Right atrium auricular region (tissue), 2 donors: Measurements from ENCODE around the gene NFKBIB. TPM values are rescaled to one million over a fixed set of nuclear protein-coding genes. Genes with fewer than 3 reads are reported as not detected.

Source experiments
- DNase-seq: peaks from one replicate; pipeline ENCODE4 v3.0.0-alpha.2; 2019; ENCODE audit warnings: low spot score
- H3K27ac ChIP-seq, 2 donors: fragments of 200-600 bp; sonication (generic); 1 replicate in 1 of 2; 2 replicates in 1 of 2; pipeline ENCODE4 v1.5.1; 2016 to 2019
- H3K27me3 ChIP-seq, 2 donors: fragments of 200-600 bp; sonication (generic); one replicate each; pipeline versions ENCODE4 v1.5.1 to v1.6.0; 2017 to 2019
- H3K36me3 ChIP-seq: fragments of 200-600 bp; sonication (generic); one replicate; pipeline ENCODE4 v1.5.1; 2016
- H3K4me1 ChIP-seq, 2 donors: fragments of 200-600 bp; sonication (generic); one replicate each; pipeline versions ENCODE4 v1.5.1 to v1.6.0; 2017 to 2019
- H3K4me3 ChIP-seq, 2 donors: fragments of 200-600 bp; sonication (generic); 1 replicate in 1 of 2; 2 replicates in 1 of 2; pipeline ENCODE4 v1.5.1; 2017 to 2019; ENCODE audit warnings: mild to moderate bottlenecking in 1 of 2, moderate library complexity in 1 of 2
- H3K9me3 ChIP-seq, 2 donors: fragments of 200-600 bp; sonication (generic); one replicate each; pipeline ENCODE4 v1.5.1; 2019
- CTCF ChIP-seq, 2 donors: fragments of 200-600 bp; sonication (generic); IDR thresholded peaks; one replicate each; pipeline ENCODE4 v1.5.1; 2019; ENCODE audit warnings: antibody characterized with exemption in 2 of 2
- total RNA-seq, 2 donors: library from RNA; depleted of rRNA; stranded (reverse); fragments of >200 nt; gene quantifications; one replicate each; pipeline ENCODE4 v1.1.0, GENCODE V29; 2016

Gene NFKBIB
- total RNA-seq, 2 donors from 2014 or later: 13.3 to 29.2 TPM

- Histone ChIP-seq H3K4me1 (peaks cover 0 to 4% of the 10 kb centered on the region in 2 donors), H3K27me3 (no peaks in the 10 kb centered on the region), H3K36me3 (peaks cover 31% of the 10 kb centered on the region), H3K9me3 (no peaks in the 10 kb centered on the region), H3K4me3 (no peak overlapping the region), H3K27ac (no peak overlapping the region)
- no peak for DNase-seq
- TF ChIP-seq CTCF (IDR thresholded peaks at IDR 0.05): no peak
These were observed 7.5 kb downstream of the NFKBIB start for GRCh38 chr19:38907227-38907626.

GRCh38 chr19:38907670-38908069 is 7.9 kb downstream of the NFKBIB start:
- Histone ChIP-seq H3K9me3 (no peaks in the 10 kb centered on the region), H3K27ac (no peak overlapping the region), H3K36me3 (peaks cover 31% of the 10 kb centered on the region), H3K27me3 (no peaks in the 10 kb centered on the region), H3K4me1 (peaks cover 0 to 4% of the 10 kb centered on the region in 2 donors), H3K4me3 (no peak overlapping the region)
- TF ChIP-seq CTCF (IDR thresholded peaks at IDR 0.05): no peak
- DNase-seq: no peak

GRCh38 chr19:38908911-38909310 is 9.1 kb downstream of the NFKBIB start:
- Histone ChIP-seq H3K4me1 (peaks cover 0 to 4% of the 10 kb centered on the region in 2 donors), H3K27me3 (no peaks in the 10 kb centered on the region), H3K4me3 (no peak overlapping the region), H3K9me3 (no peaks in the 10 kb centered on the region), H3K27ac (no peak overlapping the region), H3K36me3 (peaks cover 31% of the 10 kb centered on the region)
- DNase-seq: no peak
- no peak for TF ChIP-seq CTCF (IDR thresholded peaks at IDR 0.05)

GRCh38 chr19:38910488-38910887 is 10.7 kb downstream of the NFKBIB start:
- Histone ChIP-seq H3K4me1 (peaks cover 0 to 4% of the 10 kb centered on the region in 2 donors), H3K36me3 (peaks cover 19% of the 10 kb centered on the region), H3K27ac (no peak overlapping the region), H3K27me3 (no peaks in the 10 kb centered on the region), H3K9me3 (no peaks in the 10 kb centered on the region), H3K4me3 (no peak overlapping the region)
- no peak for DNase-seq
- TF ChIP-seq CTCF (IDR thresholded peaks at IDR 0.05): no peak

- Histone ChIP-seq H3K4me1 (peaks cover 0 to 4% of the 10 kb centered on the region in 2 donors), H3K4me3 (no peak overlapping the region)
- DNase-seq: no peak
These were observed 11.7 kb downstream of the NFKBIB start for GRCh38 chr19:38911388-38912001.

More at GRCh38 chr19:38911388-38912001, 11.7 kb downstream of the NFKBIB start:
- Histone ChIP-seq H3K9me3 (no peaks in the 10 kb centered on the region), H3K27ac (no peak overlapping the region), H3K36me3 (peaks cover 15% of the 10 kb centered on the region), H3K27me3 (no peaks in the 10 kb centered on the region)
- no peak for TF ChIP-seq CTCF (IDR thresholded peaks at IDR 0.05)
